PC-3 (cell line): ENCODE data around the gene SRRM3.

Experiments used
- EZH2 ChIP-seq: fragments of 300-600 bp; sonication (generic); IDR thresholded peaks from one replicate; pipeline ENCODE4 v1.6.1; 2017; ENCODE audit warnings: antibody characterized with exemption, mild to moderate bottlenecking, low read length; ENCODE audit not compliant: unreplicated experiment
- EZH2phosphoT487 ChIP-seq: fragments of 300-600 bp; sonication (generic); IDR thresholded peaks from 2 replicates; pipeline ENCODE4 v1.6.1; 2018; ENCODE audit warnings: mild to moderate bottlenecking, antibody characterized with exemption, low read length, borderline replicate concordance

DNA sequence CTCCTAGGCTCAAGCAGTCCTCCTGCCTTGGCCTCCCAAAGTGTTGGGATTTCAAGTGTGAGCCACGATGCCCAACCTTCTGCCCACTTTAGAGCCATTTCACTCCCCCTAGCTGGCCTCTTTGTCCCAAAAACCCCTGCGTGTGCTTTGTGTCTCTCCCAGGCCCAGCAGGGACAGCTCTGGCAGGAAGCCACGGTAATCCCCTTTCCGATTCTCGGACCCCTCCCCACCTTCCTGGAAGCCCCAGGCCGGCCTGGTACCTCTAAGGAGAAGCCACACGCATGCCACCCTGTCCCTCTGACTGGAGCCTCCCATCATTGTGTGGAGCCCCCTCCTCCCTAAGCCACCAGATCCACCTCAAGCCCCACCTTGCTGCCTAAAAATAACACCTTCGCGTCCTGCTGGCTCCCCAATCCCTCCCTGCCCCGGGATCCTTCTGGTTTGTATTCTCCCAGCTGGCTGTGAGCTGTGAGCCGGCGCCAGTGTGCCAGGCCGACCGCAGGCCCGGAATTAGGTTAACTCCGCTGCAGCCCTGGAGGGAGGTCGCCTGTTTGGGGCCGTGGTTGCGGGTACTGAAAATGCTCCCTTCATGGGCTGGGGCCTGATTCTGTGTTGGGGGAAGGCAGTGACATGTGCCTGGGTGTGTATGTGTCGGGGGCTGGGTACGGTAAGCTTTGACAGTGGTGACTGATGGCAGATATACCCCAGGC is 16.4 kb upstream of the SRRM3 start:
- TF ChIP-seq EZH2 (no peak), EZH2phosphoT487 (no peak)
